ENCODE results near the gene CCL14. TPM values are rescaled to one million over a fixed set of nuclear protein-coding genes. Genes with fewer than 3 reads are reported as not detected.

Gene CCL14
- total RNA-seq, 1 donor from 2014 or later, result not detected

GRCh38 chr17:35968520-35969054 lies 17.9 kb downstream of the CCL14 start:
- no peak for DNase-seq (ENCODE audit: low read depth)
- Mint-ChIP-seq H3K4me3 (ENCODE audit: unreplicated experiment) (no peak overlapping the region), H3K27me3 (ENCODE audit: low read depth, unreplicated experiment) (peaks cover 12% of the 10 kb centered on the region), H3K36me3 (ENCODE audit: low read depth, unreplicated experiment) (no peaks in the 10 kb centered on the region), H3K9me3 (ENCODE audit: unreplicated experiment) (no peaks in the 10 kb centered on the region), H3K27ac (ENCODE audit: unreplicated experiment) (no peak overlapping the region), H3K4me1 (ENCODE audit: low read depth, unreplicated experiment) (peaks cover 2% of the 10 kb centered on the region)
- H3K27ac ChIP-seq (ENCODE audit: low read depth, low read length), result no peak overlapping the region
- TF ChIP-seq EZH2 (IDR thresholded peaks at IDR 0.05; ENCODE audit: insufficient read depth, low read length), result no peak
- TF ChIP-seq CTCF (IDR thresholded peaks at IDR 0.05; ENCODE audit: insufficient read depth, low read depth, low read length), result no peak
- H3K9ac ChIP-seq (ENCODE audit: low read length), result no peak overlapping the region
- H2AFZ ChIP-seq (ENCODE audit: low read depth, low read length), result no peak overlapping the region
- H3K9me3 ChIP-seq (ENCODE audit: insufficient read depth, low read depth, low read length), result no peaks in the 10 kb centered on the region
- no peak overlapping the region for H3K4me3 ChIP-seq (ENCODE audit: insufficient read depth, low read depth, low read length)
- peaks cover 3% of the 10 kb centered on the region for H3K27me3 ChIP-seq (ENCODE audit: insufficient read depth, low read length)
- no peak for FAIRE-seq
- no peaks in the 10 kb centered on the region for H4K20me1 ChIP-seq (ENCODE audit: insufficient read depth, low read length)
- no peak overlapping the region for H3K4me2 ChIP-seq (ENCODE audit: low read length)
- no peaks in the 10 kb centered on the region for H3K79me2 ChIP-seq (ENCODE audit: insufficient read depth, low read length)
- H3K4me1 ChIP-seq (ENCODE audit: insufficient read depth, low read length), result no peaks in the 10 kb centered on the region
- no peaks in the 10 kb centered on the region for H3K36me3 ChIP-seq (ENCODE audit: insufficient read depth, low read length)

- Histone ChIP-seq H3K4me3 (ENCODE audit: insufficient read depth, low read depth, low read length) (no peak overlapping the region), H3K27me3 (ENCODE audit: insufficient read depth, low read length) (peaks cover 3% of the 10 kb centered on the region), H3K9me3 (ENCODE audit: insufficient read depth, low read depth, low read length) (no peaks in the 10 kb centered on the region), H3K79me2 (ENCODE audit: insufficient read depth, low read length) (no peaks in the 10 kb centered on the region), H3K27ac (ENCODE audit: low read depth, low read length) (no peak overlapping the region), H3K36me3 (ENCODE audit: insufficient read depth, low read length) (no peaks in the 10 kb centered on the region), H3K4me2 (ENCODE audit: low read length) (no peak overlapping the region), H3K4me1 (ENCODE audit: insufficient read depth, low read length) (no peaks in the 10 kb centered on the region), H3K9ac (ENCODE audit: low read length) (no peak overlapping the region), H2AFZ (ENCODE audit: low read depth, low read length) (no peak overlapping the region), H4K20me1 (ENCODE audit: insufficient read depth, low read length) (no peaks in the 10 kb centered on the region)
- Mint-ChIP-seq H3K4me1 (ENCODE audit: low read depth, unreplicated experiment) (no peaks in the 10 kb centered on the region), H3K9me3 (ENCODE audit: unreplicated experiment) (no peaks in the 10 kb centered on the region), H3K4me3 (ENCODE audit: unreplicated experiment) (no peak overlapping the region), H3K27me3 (ENCODE audit: low read depth, unreplicated experiment) (peaks cover 6% of the 10 kb centered on the region), H3K27ac (ENCODE audit: unreplicated experiment) (no peak overlapping the region), H3K36me3 (ENCODE audit: low read depth, unreplicated experiment) (no peaks in the 10 kb centered on the region)
- DNase-seq (ENCODE audit: low read depth), result no peak
- no peak for TF ChIP-seq CTCF (IDR thresholded peaks at IDR 0.05; ENCODE audit: insufficient read depth, low read depth, low read length)
- TF ChIP-seq EZH2 (IDR thresholded peaks at IDR 0.05; ENCODE audit: insufficient read depth, low read length), result no peak
- FAIRE-seq, result no peak
Measured at GRCh38 chr17:35965272-35965671, 21.3 kb downstream of the CCL14 start.

GRCh38 chr17:35963663-35964062 lies 22.9 kb downstream of the CCL14 start:
- Histone ChIP-seq H3K27me3 (ENCODE audit: insufficient read depth, low read length) (peaks cover 3% of the 10 kb centered on the region), H3K36me3 (ENCODE audit: insufficient read depth, low read length) (no peaks in the 10 kb centered on the region), H3K4me1 (ENCODE audit: insufficient read depth, low read length) (no peaks in the 10 kb centered on the region), H3K4me2 (ENCODE audit: low read length) (no peak overlapping the region), H3K79me2 (ENCODE audit: insufficient read depth, low read length) (no peaks in the 10 kb centered on the region), H3K4me3 (ENCODE audit: insufficient read depth, low read depth, low read length) (no peak overlapping the region), H3K9me3 (ENCODE audit: insufficient read depth, low read depth, low read length) (no peaks in the 10 kb centered on the region), H3K27ac (ENCODE audit: low read depth, low read length) (no peak overlapping the region), H4K20me1 (ENCODE audit: insufficient read depth, low read length) (no peaks in the 10 kb centered on the region), H3K9ac (ENCODE audit: low read length) (no peak overlapping the region), H2AFZ (ENCODE audit: low read depth, low read length) (no peak overlapping the region)
- Mint-ChIP-seq H3K9me3 (ENCODE audit: unreplicated experiment) (no peaks in the 10 kb centered on the region), H3K4me3 (ENCODE audit: unreplicated experiment) (no peak overlapping the region), H3K27me3 (ENCODE audit: low read depth, unreplicated experiment) (peaks cover 4% of the 10 kb centered on the region), H3K36me3 (ENCODE audit: low read depth, unreplicated experiment) (no peaks in the 10 kb centered on the region), H3K27ac (ENCODE audit: unreplicated experiment) (no peak overlapping the region), H3K4me1 (ENCODE audit: low read depth, unreplicated experiment) (no peaks in the 10 kb centered on the region)
- no peak for DNase-seq (ENCODE audit: low read depth)
- no peak for TF ChIP-seq CTCF (IDR thresholded peaks at IDR 0.05; ENCODE audit: insufficient read depth, low read depth, low read length)
- TF ChIP-seq EZH2 (IDR thresholded peaks at IDR 0.05; ENCODE audit: insufficient read depth, low read length), result no peak
- no peak for FAIRE-seq

Data from astrocyte (in vitro differentiated cells and primary cell).